CD4-positive, alpha-beta T cell treated with Interleukin-17A for 1 hour (primary cell): ENCODE data around the gene ADGRG1.
"Not testable (repeated sequence)": the region's sequence is repeated elsewhere in the genome, so short reads cannot be mapped to it uniquely, and the experiment has no call there.

ENCODE experiments used
- DNase-seq: peaks from one replicate; pipeline ENCODE4 v3.0.0-alpha.2; 2020

The ADGRG1 gene

DNA sequence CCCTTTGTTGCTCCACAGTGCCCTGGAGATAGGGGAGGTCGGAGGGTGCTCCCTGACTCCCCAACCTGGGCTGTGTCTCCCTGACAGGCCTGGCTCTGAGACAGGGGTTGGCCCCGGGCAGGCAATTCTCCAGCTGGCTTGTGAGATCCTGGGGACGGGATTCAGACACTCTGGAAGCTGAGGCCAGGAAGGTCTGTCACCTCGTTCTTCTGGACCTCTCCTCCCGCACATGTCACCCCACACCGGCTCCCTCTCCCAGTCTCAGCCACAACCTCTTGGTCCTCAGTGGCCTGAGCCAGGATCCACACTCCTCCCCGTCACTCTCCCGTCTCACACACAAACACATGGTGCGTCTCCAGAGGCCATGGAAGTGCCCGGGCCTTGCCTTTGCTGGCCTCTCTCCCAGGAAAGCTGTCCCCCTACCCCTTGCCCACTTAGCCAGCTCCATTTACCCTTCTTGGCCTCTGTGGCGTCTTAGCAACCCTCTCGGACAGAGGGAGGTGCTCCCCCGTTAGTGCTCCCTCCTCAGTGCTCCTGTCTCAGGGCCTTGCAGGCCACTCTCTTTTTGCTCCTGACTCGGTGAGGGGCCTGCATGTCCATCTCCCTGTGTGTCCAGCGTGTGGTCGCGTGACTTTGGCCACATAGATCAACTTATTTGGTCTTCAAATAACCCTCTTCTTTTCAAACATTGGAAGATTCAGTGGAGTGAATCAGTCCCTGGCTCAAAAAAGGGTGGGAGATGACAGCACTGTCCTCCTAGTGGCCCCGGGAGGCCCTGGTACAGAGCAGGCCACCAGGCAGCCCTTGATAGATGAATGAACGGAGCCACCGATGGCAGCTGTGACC lies 40.4 kb downstream of the ADGRG1 start:
- no peak for DNase-seq

DNA sequence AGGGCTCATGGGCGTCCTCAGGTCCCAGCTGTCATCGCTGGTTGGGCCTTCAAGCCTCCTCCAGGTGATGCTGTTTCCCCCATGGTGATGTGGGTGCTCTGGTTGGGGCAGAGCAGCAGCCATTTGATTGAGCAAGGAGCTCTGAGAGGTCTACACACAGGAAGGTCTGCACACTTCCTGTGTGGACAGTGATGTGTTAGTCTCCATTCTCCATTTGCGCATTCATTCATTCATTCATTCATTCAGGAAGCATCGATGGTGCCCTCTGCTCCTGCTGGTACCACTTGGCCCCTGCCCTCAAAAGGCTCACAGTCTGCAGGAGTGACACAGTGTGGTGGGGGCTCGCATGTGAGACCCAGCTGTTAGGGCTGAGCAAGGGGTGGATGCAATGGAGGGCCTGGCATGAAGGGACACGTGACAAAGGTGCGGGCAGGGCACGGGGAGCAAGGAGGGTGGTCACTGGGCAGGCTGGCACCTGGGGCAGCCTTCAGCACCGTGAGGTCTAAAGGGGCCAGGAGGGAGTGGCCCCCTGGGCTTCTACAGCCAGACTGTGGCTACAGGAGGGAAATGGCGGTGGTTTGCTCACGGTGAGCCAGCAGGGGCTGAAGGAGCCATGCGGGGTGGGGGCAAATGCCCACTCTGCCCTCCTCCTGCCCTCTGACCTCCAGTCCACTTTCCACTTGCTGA lies 41.2 kb downstream of the ADGRG1 start:
- no peak for DNase-seq

DNA sequence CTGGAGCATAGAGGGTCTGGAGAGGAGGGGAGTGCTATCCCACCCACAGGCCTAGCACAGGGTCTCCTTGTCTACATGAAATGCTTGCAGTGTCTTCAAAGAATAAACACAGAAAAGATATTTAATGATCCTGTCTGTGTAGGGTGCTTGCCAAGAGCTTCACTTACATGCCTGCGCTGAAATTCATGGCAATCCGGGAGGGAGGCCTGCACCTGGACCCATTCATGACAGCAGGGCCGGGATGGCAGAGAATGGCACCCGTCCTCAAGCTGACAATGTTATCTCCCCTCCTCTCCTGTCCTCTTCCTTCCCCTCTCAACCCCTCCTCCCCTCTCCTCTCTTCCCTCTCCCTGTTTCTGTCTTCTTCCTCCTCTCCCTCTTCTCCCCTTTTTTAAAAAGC lies 41.8 kb downstream of the ADGRG1 start:
- DNase-seq: no peak

DNA sequence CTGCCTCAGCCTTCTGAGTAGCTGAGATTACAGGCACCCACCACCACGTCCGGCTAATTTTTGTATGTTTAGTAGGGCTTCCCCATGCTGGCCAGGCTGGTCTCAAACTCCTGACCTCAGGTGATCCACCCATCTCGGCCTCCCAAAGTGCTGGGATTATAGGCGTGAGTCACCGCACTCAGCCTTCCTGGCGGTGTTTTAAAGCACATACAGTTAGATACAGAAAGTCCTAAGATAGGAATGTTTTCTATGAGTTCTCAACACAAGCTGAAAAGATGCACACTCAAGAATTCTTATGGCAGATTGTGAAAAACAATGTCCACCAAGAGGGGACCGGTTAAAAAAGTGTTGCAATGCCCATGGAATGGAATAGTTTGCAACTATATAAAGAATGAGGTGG lies 43.0 kb downstream of the ADGRG1 start:
- DNase-seq: not testable (repeated sequence)

DNA sequence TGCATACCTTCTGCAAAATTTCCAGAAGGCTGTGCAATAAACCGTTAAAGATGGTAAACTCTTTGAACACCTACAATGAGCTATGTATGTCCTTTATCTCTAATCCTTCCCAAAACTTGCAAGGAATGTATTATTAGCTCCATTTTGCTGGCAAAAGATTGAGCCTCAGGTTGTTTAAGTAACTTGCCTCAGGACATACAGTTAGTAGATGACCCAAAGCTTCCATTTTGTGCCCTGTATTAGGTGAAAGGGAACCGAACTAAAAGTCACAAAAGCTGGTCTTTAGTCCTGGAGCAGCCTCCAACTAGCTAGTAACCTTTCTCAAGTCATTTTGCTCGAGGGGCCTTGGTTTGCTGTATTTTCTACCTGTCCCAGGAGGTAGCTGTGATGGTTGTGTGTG lies 44.0 kb downstream of the ADGRG1 start:
- no peak for DNase-seq

DNA sequence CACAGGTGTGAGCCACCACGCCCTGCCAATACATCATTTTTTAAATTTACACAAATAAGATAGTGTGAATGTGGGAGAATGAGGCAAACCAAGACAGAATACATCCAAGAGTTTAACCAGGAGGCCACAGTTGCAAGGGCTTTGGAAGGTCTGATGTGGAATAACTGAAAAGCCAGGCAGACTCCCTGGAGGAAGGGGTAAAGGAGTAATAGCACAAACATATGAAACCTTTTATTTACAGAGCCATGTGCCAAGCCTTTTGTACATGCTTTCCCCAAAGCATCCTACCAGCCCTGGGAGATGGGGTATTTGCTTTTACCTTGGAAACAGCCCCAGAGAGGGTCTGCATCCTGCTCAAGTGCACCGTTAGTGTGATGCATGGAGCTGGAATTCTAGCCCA lies 44.4 kb downstream of the ADGRG1 start:
- no peak for DNase-seq

DNA sequence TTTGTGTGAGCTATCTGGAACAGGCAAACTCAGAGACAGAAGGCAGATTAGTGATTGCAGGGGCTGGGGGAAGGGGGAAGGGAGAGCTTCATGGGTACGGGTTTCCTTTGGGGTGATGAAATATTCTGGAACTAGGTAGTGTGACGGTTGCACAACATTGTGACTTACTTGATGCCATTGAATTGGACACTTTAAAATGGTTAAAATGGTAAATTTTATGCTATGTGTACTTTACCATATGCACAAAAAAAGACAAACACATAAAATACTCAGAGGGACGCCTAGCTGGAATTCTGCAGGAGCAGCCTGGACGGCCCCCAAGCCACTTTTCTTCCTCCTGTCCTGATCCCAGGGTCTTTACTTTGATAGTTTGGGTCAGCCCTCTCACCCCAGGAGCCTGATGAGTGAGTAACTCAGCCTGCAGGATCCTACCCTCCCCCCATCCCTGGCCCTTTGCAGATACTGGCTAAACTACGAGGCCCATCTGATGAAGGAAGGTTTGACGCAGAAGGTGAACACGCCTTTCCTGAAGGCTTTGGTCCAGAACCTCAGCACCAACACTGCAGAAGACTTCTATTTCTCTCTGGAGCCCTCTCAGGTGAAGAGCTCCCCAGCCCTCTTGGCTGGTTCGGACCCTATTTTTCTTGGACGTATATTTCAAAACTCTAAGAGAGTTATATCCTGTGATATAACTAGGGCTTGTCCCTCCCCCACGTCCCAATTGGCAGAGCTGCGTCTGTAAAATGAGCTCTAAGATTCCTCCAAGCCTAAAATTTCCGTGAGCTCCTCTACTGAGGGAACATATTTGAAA lies 47.5 kb downstream of the ADGRG1 start:
- DNase-seq: no peak

DNA sequence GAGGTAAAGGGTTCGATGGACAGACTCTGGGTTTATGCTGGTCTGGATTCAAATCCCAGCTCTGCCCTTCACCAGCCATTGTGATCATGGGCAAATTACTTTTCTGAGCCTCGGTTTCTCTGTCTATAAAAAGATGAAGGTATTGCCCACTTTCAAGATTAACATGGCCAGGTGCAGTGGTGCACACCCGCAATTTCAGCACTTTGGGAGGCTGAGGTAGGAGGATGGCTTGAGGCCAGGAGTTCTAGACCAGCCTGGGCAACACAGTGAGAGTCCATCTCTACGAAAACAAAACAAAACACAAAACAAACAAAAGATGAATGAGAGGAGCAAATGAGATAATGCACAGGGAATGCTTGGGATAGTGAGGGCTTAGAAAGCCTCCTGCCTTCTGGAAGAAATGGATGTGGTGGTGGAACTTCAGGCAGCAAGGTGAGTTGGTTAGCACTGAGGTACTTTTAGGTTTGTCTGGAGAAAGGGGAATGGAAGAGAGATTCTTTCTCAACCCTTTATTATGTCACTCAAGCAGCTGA lies 48.2 kb downstream of the ADGRG1 start:
- DNase-seq: no peak

DNA sequence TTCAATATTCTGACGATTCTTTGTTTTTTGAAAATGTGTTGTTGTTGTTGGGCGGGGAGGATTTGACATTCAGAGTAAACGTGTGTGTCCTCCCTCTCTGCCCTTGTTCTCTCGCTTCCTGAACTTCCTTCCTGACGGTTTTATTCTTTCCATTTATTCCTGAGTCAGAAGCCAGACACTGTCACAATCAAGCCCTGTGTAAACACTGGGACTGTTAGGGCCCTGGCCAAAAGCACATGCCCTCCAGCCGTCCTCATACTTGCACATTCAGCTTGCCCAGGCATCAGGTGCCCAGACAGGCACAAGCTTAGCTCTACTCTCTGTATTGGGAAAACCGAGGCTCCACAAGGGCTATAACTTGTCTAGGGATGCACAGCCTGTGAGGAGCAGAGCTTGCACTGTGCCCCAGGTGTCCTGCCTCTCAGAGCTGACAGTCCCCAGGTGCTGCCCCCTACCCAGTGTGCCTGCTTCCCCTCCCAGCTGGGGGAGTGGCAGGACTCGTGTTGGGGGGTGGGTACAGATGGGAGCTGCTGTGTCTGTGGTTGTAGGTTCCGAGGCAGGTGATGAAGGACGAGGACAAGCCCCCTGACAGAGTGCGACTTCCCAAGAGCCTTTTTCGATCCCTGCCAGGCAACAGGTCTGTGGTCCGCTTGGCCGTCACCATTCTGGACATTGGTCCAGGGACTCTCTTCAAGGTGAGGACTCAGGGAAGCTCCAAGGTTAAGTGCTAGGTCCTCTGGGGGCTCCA lies 49.4 kb downstream of the ADGRG1 start:
- DNase-seq: no peak

DNA sequence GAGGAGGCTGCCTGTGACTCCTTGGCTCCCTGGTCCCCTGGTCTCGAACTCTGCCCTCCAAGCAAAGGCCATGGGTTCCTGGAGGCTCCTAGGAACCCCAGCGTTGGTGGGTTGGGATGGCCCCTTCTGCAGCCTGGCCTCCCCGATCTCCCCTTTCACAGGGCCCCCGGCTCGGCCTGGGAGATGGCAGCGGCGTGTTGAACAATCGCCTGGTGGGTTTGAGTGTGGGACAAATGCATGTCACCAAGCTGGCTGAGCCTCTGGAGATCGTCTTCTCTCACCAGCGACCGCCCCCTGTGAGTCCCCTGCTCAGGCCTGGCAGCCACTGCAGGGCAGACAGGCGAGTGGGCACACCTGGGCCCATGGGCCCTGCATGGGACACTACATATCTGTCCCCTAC lies 50.6 kb downstream of the ADGRG1 start:
- DNase-seq: no peak

DNA sequence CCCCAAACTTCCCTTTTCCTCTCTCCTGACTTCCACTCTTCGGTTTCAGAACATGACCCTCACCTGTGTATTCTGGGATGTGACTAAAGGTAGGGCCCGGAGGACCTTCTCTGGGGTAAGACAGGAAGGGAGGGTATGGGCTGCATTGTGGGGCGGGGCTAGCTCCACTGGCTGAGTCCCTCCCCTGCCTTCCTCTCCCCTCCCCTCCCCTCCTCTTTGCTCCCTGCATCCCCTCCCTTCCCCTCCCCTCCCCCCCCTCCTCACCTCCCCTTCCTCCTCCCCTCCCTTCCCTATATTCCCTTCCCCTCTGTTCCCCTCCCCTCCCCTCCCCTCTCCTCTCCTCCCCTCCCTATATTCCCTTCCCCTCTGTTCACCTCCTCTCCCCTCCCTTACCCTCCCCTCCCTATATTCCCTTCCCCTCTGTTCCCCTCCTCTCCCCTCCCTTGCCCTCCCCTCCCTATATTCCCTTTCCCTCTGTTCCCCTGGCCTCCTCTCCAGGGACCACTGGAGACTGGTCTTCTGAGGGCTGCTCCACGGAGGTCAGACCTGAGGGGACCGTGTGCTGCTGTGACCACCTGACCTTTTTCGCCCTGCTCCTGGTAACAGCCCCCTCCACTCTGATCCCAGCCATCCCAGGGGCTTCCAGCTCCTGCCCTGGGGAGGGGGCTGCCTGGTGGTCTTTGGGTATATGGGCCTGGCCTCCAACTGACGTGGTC lies 51.5 kb downstream of the ADGRG1 start:
- no peak for DNase-seq

DNA sequence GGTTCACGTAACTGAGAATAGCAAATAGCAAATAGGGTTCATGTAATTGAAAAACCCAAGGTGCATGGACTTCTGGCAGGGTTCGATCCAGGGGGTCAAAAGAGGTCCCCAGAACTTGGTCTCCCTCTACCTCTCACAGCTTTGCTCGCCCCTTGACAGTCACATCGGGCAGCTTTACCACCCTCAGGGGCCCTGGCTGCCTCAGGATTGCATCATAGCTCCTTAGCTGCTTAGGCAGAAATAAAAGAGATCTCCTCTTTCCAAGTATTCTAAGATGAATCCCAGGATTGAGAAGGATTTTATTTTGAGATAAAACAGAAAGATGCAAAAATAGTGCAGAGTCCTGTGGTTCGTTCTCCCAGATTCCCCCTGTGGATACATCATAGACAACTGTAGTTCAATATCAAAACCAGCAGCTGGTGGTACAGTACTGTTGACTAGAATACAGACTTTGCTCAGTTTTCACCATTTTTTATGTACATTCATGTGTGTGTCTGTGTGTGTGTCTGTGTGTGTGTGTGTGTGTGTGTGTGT lies 52.5 kb downstream of the ADGRG1 start:
- DNase-seq: no peak

DNA sequence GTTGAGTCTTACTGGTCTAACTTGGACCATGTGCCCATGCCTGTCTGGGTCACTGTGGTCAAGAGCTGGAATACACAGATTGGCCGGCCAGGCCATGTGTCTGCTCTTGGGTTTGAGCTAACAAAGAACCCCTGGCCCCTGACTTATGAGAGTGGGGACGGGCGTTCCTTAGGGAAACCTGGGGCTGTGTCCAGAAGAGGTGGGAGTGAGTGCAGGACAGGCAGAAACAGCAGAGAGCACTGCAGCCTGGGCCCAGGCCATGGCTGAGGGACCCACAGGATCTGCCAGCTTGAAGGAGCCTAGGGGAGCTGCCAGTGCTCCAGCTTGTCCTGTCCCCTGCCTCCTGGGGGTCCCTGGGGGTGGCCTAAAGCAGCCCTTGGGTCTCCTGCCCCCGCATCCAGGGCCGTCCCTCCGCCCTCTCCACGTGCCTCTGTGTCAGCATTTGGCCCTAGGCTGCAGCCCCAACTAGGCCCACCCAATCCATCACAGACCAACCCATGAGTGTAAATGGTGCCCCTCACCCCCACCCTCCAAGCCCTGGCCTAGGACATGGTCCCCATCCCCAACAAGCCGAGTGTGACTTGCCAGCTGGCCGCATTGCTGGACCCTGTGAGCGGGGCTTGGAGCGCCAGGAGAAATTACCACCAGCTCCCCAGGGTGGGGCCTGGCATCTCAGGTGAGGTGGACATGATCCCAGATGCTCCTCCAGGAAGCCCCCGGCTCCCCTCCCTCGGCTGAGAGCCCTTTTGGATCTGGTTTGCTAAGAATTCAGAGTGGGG lies 53.7 kb downstream of the ADGRG1 start:
- DNase-seq: no peak

DNA sequence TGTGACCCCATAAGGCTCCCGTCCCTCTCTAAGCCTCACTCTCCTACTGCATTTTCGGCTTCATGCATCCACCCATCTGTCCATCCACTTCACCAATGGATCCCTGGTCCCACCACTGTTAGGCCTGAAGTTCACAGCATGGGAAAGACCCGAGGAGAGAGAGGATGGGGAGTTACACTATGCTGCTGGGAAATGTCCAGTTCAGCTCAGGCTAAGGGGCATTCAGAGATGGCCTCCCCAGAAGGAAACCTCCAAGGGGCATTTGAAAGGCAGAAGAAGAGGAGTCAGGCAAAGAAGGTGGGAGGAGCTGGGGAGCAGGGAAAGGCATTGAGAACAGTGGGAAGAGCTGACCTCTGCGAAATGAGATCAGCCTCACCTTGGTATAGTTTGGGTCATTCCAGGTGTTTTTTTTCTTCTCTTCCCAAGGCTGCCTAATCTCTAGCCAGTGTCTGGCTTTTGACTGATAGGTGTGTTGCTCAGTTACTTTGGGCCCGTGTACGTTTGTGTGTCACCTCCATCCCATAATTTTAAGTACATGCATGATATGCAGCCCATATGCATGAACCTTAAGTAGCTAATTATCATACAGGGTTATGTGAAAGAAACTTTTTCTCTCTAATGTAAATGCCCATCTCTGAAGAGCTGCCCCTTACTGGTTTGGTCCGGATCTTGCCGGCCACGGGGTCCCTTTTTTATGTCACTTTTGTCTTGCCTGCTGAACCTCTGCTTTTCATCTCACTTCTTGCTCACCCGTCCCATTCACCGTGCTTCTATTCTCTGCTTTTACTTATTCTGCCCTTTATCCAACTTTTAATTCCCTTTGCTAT lies 54.6 kb downstream of the ADGRG1 start:
- no peak for DNase-seq

DNA sequence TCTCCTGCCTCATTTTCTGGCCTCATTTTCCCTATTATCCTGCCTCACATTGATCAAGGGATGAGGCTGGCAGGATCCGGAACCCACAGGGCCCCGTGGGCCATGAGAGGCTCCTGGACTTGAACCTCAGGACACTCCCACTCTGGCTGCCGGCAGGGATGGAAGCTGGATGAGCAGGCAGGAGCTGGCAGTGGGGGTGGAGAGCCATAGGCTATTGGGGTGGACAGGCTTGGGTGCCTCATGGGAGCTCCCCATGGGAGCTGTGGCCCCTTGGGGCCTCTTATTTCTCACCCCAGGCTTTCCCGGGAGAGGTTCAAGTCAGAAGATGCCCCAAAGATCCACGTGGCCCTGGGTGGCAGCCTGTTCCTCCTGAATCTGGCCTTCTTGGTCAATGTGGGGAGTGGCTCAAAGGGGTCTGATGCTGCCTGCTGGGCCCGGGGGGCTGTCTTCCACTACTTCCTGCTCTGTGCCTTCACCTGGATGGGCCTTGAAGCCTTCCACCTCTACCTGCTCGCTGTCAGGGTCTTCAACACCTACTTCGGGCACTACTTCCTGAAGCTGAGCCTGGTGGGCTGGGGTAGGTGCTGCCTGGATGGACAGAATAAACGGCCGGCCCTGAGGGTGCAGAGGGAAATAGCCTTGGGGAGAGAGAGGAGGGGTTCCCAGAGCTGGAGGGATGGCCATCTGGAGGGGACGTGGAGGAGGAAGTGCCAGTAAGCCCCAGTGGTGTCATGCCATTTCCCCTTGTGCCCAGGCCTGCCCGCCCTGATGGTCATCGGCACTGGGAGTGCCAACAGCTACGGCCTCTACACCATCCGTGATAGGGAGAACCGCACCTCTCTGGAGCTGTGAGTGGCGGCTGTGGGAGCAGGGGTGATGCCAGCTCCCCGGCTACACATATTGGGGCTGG lies 55.5 kb downstream of the ADGRG1 start:
- no peak for DNase-seq

DNA sequence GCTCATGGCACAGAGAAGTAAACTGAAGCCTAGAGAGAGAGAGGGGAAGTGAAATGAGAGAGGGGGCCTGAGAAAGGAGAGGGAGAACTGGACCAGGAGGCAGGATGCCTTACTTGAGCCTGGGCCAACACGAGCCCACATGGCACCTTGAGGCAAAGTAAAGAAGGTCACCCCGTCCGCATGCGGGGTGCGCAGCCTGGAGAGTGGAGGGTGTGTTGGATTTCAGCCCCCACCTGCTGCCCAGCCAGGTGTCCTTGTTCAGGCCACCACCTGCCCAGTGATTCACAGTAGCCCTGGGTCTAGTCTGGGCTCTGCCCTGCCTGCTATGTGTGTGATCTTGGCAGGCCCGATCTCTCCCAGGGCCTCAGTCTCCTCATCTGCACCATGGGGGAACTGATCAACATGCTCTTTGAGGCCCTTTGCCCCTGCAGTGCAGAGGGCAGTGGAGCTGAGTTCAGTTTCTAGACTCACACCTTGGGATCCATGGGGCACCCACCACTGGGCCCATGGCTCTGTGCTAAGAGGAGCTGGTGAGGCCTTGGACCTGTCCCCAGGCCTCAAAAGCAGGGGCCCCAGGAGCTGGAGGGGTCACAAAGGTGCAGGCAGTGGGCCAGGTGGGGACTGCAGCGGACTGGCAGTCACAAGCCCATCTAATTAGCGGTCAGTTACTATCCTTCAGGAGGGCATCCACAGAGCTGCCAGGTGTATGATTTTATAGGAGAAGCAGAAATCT lies 56.4 kb downstream of the ADGRG1 start:
- DNase-seq: no peak

DNA sequence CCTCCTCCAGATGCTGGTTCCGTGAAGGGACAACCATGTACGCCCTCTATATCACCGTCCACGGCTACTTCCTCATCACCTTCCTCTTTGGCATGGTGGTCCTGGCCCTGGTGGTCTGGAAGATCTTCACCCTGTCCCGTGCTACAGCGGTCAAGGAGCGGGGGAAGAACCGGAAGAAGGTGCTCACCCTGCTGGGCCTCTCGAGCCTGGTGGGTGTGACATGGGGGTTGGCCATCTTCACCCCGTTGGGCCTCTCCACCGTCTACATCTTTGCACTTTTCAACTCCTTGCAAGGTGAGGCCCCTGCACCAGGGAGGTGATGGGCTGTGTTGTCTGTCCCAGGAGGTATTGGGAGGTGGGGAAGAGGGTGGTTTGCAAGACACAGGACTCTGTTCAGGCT lies 57.2 kb downstream of the ADGRG1 start:
- DNase-seq: no peak

DNA sequence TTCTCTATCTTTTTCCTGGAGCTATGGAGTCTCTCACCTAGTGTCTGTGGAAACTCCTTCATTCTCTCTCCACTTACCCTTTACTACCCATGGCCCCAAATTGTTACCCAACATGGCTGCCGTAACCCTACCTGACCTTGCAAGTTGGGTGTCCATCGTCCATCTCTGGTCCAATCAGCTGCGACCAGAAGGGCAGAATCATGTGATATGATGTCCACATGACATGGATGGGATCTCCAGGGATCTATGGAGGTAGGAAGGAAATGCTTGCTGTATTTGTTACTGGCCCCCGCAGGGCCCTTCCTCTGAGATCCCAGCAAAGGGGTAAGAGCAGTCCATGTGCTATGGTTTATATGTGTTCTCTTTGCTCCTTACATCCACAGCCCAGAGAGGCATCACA lies 58.1 kb downstream of the ADGRG1 start:
- no peak for DNase-seq
